Mucosa of stomach (tissue), 1 donor: ENCODE measurements around the gene TRA2B.
A peak's percentile ranks its signal among the peaks of the same experiment; 100 is the strongest.

Experiments
- H3K27me3 ChIP-seq: one replicate; pipeline ENCODE4 v1.7.0; 2013; ENCODE audit warnings: mild to moderate bottlenecking, low read length; ENCODE audit not compliant: control insufficient read depth, insufficient read depth
- H3K36me3 ChIP-seq: one replicate; pipeline ENCODE4 v1.7.0; 2013; ENCODE audit warnings: low read length; ENCODE audit not compliant: control insufficient read depth, insufficient read depth
- H3K4me1 ChIP-seq: one replicate; pipeline ENCODE4 v1.7.0; 2013; ENCODE audit warnings: mild to moderate bottlenecking, low read length; ENCODE audit not compliant: control insufficient read depth, insufficient read depth
- H3K4me3 ChIP-seq: one replicate; pipeline ENCODE4 v1.7.0; 2013; ENCODE audit warnings: low read length
- H3K9ac ChIP-seq: one replicate; pipeline ENCODE4 v1.7.0; 2013; ENCODE audit warnings: mild to moderate bottlenecking, low read length, moderate library complexity
- H3K9me3 ChIP-seq: one replicate; pipeline ENCODE4 v1.7.0; 2013; ENCODE audit warnings: mild to moderate bottlenecking, low read length, moderate library complexity; ENCODE audit not compliant: control insufficient read depth
- donor health status: Pancreatic carcinoma.

Gene TRA2B

GRCh38 chr3:185968168-185968567, 30.4 kb upstream of the TRA2B start:
- H3K4me1 ChIP-seq: no peaks in the 10 kb centered on the region
- no peaks in the 10 kb centered on the region for H3K36me3 ChIP-seq
- H3K9ac ChIP-seq: no peak overlapping the region
- H3K9me3 ChIP-seq: no peaks in the 10 kb centered on the region
- no peaks in the 10 kb centered on the region for H3K27me3 ChIP-seq
- no peak overlapping the region for H3K4me3 ChIP-seq

- Histone ChIP-seq H3K4me1 (no peaks in the 10 kb centered on the region), H3K4me3 (no peak overlapping the region)
These were observed 28.8 kb upstream of the TRA2B start for GRCh38 chr3:185966655-185967054.

GRCh38 chr3:185965496-185965895, 27.7 kb upstream of the TRA2B start:
- Histone ChIP-seq H3K36me3 (no peaks in the 10 kb centered on the region), H3K9ac (no peak overlapping the region), H3K4me1 (peaks cover 9% of the 10 kb centered on the region), H3K27me3 (no peaks in the 10 kb centered on the region), H3K4me3 (no peak overlapping the region), H3K9me3 (no peaks in the 10 kb centered on the region)

More at GRCh38 chr3:185966655-185967054, 28.8 kb upstream of the TRA2B start:
- no peaks in the 10 kb centered on the region for H3K27me3 ChIP-seq
- no peaks in the 10 kb centered on the region for H3K9me3 ChIP-seq
- no peak overlapping the region for H3K9ac ChIP-seq
- no peaks in the 10 kb centered on the region for H3K36me3 ChIP-seq

GRCh38 chr3:185961675-185962232, 23.9 kb upstream of the TRA2B start:
- peaks cover 13% of the 10 kb centered on the region for H3K4me1 ChIP-seq
- no peak overlapping the region for H3K9ac ChIP-seq
- no peaks in the 10 kb centered on the region for H3K36me3 ChIP-seq
- no peak overlapping the region for H3K4me3 ChIP-seq
- H3K9me3 ChIP-seq: no peaks in the 10 kb centered on the region
- no peaks in the 10 kb centered on the region for H3K27me3 ChIP-seq

DNA sequence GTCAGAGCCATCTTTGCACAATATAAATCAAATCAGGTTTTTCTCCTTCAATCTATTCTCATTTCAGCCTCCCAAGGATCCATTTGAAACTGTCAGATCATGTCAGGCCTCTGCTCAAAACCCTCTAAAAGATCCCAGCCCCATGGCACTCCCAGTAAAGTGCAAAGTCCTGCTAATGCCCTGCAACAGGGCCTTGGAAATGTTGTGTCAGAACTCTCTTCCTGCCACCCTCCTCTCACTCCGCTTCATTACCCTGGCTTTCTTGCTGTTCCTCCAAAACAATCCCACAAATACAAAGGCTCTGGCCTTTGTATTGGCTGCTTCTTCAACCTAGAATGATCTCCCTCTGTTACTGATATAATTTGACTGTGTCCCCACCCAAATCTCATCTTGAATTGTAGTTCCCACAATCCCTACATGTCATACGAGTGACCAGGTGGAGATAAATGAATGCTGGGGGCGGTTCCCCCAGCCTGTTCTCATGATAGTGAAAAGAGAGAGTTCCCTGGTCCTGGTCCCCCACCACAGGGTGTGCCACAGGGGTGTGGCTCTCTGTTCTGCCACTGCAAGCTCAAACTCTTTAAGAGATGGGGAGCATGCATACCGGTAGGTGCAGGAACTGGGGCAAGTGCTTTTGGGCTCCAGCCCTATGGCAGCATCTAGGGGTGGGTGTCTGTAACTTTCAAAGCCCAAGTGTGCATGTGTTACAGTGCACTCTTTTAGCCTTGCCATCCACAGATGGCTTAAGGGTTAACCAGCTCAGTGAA, 22.9 kb upstream of the TRA2B start:
- H3K36me3 ChIP-seq: no peaks in the 10 kb centered on the region
- H3K27me3 ChIP-seq: no peaks in the 10 kb centered on the region
- H3K4me1 ChIP-seq: peaks cover 13% of the 10 kb centered on the region
- no peak overlapping the region for H3K4me3 ChIP-seq
- H3K9me3 ChIP-seq: no peaks in the 10 kb centered on the region
- peak overlapping the region; percentile 19 for H3K9ac ChIP-seq

DNA sequence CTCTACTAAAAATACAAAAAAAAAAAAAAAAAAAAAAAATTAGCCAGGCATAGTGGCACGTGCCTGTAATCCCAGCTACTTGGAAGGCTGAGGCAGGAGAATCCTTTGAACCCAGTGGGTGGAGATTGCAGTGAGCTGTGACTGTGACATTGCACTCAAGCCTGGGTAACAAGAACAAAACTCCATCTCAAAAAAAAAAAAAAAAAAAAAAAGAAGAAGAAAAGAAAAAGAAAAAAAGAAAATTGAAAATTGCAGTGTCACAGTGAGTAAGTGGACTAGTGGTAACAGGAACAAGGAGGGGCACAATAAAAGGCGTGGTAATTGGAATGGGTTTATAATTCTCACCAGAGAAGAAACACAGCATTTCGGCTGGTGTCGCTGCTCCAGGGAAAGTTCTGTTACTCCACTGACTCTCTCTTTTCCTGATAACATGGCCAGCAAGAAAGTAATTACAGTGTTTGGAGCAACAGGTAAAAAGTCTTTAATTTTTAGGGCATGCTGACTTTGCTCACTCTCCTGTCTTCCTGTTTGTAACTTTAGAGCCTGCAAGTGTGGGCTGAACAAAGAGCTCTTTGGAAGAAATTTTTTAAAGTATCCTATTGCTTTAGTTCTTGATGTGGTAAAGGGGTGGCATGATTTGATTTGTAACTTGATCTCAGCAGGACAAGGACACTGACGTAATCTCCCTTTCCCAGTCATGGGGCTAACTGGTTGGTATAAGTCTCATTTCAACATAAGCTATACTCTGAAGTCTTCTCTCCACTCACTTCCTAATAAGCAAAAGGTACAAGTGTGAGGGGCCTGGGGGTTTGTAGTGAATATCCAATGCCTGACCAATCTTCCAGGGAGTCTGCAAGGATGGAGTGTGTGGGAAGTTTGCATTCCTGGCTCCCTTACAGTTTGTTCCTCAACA, 22.1 kb upstream of the TRA2B start:
- no peaks in the 10 kb centered on the region for H3K27me3 ChIP-seq
- no peaks in the 10 kb centered on the region for H3K9me3 ChIP-seq
- no peaks in the 10 kb centered on the region for H3K36me3 ChIP-seq
- peaks cover 13% of the 10 kb centered on the region for H3K4me1 ChIP-seq
- peak overlapping the region; percentile 19 for H3K9ac ChIP-seq
- H3K4me3 ChIP-seq: no peak overlapping the region

GRCh38 chr3:185958626-185959025, 20.8 kb upstream of the TRA2B start:
- Histone ChIP-seq H3K36me3 (no peaks in the 10 kb centered on the region), H3K4me1 (peaks cover 13% of the 10 kb centered on the region), H3K9me3 (no peaks in the 10 kb centered on the region), H3K27me3 (no peaks in the 10 kb centered on the region), H3K4me3 (no peak overlapping the region), H3K9ac (no peak overlapping the region)

DNA sequence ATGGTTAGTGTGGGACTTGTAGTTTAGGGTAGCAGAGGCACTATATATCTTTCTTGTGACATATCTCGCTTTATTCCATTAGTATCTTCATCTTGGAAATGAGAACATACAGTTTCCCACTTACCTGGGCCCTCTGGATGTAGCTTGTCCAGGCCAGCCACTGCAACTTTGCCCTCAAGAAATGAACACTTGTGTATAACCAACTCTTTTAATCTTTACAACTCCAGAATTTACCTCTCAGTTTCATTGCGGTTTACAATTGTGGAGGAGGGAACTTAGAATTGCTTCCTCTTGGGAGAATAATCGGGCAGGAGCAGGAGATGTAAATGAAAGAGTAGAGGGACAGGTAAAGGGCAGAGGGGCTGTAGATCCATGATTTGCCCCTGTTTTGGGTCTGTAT, 18.4 kb upstream of the TRA2B start:
- no peaks in the 10 kb centered on the region for H3K36me3 ChIP-seq
- H3K4me3 ChIP-seq: no peak overlapping the region
- no peak overlapping the region for H3K9ac ChIP-seq
- no peaks in the 10 kb centered on the region for H3K9me3 ChIP-seq
- H3K27me3 ChIP-seq: no peaks in the 10 kb centered on the region
- peaks cover 12% of the 10 kb centered on the region for H3K4me1 ChIP-seq

GRCh38 chr3:185954366-185954723, 16.5 kb upstream of the TRA2B start:
- Histone ChIP-seq H3K4me3 (no peak overlapping the region), H3K4me1 (peaks cover 4% of the 10 kb centered on the region), H3K27me3 (no peaks in the 10 kb centered on the region), H3K9ac (no peak overlapping the region), H3K36me3 (no peaks in the 10 kb centered on the region), H3K9me3 (no peaks in the 10 kb centered on the region)

- Histone ChIP-seq H3K4me3 (no peak overlapping the region), H3K9me3 (no peaks in the 10 kb centered on the region), H3K36me3 (no peaks in the 10 kb centered on the region), H3K27me3 (no peaks in the 10 kb centered on the region), H3K4me1 (peaks cover 4% of the 10 kb centered on the region), H3K9ac (no peak overlapping the region)
These were observed 12.9 kb upstream of the TRA2B start for GRCh38 chr3:185950728-185951127.

DNA sequence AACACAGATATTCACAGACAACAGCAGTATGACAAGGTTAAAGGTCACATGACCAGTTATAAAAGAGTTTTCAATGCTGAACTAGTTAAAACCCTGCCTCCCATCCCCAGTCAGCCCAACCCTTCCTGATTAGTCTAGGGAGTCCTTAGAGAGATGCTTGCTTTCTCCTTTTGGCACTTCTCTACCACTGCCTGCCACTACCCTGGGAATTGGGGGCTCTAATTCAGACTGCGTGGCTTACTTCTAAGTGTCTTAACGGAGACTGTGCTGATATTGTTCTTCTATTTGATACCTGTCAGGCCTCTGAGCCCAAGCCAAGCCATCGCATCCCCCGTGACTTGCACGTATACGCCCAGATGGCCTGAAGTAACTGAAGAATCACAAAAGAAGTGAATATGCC, 11.7 kb upstream of the TRA2B start:
- H3K27me3 ChIP-seq: no peaks in the 10 kb centered on the region
- peaks cover 4% of the 10 kb centered on the region for H3K4me1 ChIP-seq
- H3K36me3 ChIP-seq: no peaks in the 10 kb centered on the region
- H3K9me3 ChIP-seq: no peaks in the 10 kb centered on the region
- no peak overlapping the region for H3K9ac ChIP-seq
- H3K4me3 ChIP-seq: no peak overlapping the region

DNA sequence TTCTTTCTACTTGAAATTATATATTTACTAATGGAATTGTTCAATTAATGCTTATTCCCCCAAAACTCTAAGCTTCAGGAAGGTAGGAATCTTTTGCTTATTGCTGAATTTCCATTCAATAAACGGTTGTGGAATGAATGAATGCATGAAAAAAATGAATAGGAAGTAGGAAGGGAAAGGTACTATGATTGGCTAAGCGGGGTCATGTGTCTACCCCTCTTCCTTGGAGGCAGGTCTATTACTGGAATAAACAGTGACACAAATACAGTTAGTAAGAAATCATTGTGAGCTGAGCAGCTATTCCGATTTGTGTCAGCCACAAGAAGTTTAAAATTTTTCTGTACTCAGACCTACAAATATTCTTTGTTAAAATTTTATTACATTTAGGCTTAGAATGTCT, 10.5 kb upstream of the TRA2B start:
- peaks cover 7% of the 10 kb centered on the region for H3K4me1 ChIP-seq

More for the DNA sequence above, 10.5 kb upstream of the TRA2B start:
- Histone ChIP-seq H3K9ac (no peak overlapping the region), H3K27me3 (no peaks in the 10 kb centered on the region), H3K4me3 (no peak overlapping the region), H3K36me3 (no peaks in the 10 kb centered on the region), H3K9me3 (no peaks in the 10 kb centered on the region)
